GM13976 (cell line): ENCODE measurements around the gene SEC61G.

ENCODE experiments used
- DNase-seq: peaks from one replicate; pipeline ENCODE4 v3.0.0; 2012; ENCODE audit warnings: low spot score
- in situ Hi-C: fragments of 300-500 bp; cut with MboI; formaldehyde crosslinking; loops from one replicate; pipeline ENCODE4 v1.12.0; 2022; ENCODE audit warnings: low sequenced_read_pairs, mixed read lengths, inconsistent platforms; ENCODE audit not compliant: unreplicated experiment
- TF ChIP-seq, protein P1 (sequence below): IDR thresholded peaks from 2 replicates; pipeline ENCODE4 v1.5.1; 2012; ENCODE audit warnings: borderline replicate concordance, mild to moderate bottlenecking; ENCODE audit not compliant: insufficient read depth; ENCODE audit errors: extremely low read depth, missing control alignments, control extremely low read depth

The SEC61G gene

DNA sequence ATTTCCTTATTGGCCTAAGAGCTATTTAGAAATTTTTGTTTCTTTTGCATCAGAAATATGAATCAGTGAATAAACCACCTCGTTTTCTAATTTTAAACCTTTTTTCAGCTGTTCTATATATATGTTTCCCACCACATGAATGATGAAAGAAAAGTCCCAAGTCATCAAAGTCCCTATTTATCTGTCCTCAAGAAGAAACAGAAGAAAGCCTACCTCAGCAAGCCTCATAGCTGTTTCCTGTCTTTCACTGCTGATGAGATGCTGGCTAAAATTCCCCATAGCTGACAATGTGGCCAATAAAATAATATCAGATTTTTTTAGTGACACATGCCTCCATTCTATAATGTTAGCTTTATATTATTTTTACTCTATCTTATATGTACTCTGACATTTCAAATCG is 54.2 kb downstream of the SEC61G start:
- no peak for DNase-seq
- TF ChIP-seq, protein P1, sequence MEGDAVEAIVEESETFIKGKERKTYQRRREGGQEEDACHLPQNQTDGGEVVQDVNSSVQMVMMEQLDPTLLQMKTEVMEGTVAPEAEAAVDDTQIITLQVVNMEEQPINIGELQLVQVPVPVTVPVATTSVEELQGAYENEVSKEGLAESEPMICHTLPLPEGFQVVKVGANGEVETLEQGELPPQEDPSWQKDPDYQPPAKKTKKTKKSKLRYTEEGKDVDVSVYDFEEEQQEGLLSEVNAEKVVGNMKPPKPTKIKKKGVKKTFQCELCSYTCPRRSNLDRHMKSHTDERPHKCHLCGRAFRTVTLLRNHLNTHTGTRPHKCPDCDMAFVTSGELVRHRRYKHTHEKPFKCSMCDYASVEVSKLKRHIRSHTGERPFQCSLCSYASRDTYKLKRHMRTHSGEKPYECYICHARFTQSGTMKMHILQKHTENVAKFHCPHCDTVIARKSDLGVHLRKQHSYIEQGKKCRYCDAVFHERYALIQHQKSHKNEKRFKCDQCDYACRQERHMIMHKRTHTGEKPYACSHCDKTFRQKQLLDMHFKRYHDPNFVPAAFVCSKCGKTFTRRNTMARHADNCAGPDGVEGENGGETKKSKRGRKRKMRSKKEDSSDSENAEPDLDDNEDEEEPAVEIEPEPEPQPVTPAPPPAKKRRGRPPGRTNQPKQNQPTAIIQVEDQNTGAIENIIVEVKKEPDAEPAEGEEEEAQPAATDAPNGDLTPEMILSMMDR = no peak
- in situ Hi-C loops = no loop called here
